ENCODE data around the gene SPATS2L.

- TF ChIP-seq POLR2AphosphoS5 (IDR thresholded peaks at IDR 0.05) (no peak), CTCF (IDR thresholded peaks at IDR 0.05) (no peak)
These were observed 4.6 kb downstream of the SPATS2L start for GRCh38 chr2:200311139-200311538.

Data from breast epithelium (tissue), 3 donors.